NCI-H748 treated with DMSO at 0.1 percent for 48 hours (cell line): ENCODE measurements around the gene COL4A1.

Experiments
- DNase-seq: peaks from one replicate; lab custom pipeline; 2025; lab: John Stamatoyannopoulos, UW

COL4A1 gene

DNA sequence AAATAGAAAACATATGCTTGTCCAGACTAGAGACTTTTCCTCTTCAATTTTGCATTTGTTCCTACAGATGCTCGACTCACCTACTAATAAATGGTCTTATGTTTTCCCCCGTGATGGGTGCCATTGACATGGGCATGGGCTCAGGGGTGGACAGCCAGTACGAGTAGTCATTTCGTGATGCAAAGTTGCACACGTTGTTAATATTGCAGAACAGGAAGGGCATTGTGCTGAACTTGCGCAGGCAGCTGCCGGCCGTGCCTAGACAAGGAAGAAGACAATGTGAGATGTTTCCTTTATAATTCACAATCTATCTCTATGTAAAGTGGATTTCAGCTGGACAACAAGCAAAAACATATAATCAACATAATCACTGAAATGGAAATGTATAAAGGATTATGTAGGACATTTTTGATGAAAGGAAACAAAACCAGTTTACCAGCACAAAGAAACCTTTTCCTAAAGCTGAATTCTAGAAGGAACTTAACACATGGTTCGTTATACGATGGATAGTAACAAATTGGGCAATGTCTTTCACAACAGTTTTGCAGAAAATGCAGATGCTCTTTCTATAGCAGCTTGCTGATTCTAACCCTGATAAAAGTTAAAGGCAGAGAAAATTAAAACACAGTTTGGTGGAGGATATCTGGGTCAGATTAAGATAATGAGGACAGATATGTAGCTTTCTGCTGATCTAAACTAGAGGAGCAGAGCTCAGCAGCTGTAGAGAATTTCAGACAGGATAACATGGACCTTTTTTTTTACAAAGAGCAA is 145.7 kb downstream of the COL4A1 start:
- DNase-seq = no peak

DNA sequence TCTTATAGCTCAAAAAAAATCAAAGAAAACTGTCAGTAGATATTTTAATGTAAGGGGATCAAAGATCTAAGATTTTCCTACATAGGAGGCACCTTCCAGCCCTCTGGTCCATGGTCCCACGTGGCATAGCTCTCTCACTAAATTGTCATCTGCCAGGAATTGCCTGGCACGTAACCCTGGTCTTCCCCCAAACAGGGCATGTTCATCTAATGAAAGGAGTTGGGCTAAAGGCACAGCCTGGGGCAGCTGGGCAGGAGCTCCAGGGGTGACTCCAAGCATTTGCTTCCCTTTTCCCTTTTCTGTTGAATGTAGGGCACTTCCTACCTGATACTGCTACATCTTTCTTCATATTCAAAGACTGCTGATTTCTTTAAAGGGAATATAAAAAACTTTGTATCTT is 148.7 kb downstream of the COL4A1 start:
- DNase-seq = no peak

DNA sequence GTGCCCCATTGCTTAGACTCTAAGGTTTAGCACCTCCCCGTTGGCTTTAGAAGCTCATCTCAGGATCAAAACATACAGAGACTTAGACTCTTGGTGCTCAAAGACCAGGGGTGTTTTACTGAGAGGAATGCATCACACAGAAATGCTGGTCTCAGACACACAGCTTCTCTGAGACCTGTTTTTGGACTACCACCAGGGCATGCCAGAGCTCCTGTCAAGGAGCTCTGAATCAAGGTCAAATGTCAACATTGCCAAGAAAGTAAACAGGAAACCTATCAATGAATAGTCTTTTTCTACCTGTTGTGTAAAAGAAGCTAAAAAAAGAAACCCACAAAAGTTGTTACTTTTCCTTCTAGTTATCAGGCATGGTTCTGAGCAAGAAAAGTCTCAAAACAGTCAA is 149.2 kb downstream of the COL4A1 start:
- DNase-seq = no peak

DNA sequence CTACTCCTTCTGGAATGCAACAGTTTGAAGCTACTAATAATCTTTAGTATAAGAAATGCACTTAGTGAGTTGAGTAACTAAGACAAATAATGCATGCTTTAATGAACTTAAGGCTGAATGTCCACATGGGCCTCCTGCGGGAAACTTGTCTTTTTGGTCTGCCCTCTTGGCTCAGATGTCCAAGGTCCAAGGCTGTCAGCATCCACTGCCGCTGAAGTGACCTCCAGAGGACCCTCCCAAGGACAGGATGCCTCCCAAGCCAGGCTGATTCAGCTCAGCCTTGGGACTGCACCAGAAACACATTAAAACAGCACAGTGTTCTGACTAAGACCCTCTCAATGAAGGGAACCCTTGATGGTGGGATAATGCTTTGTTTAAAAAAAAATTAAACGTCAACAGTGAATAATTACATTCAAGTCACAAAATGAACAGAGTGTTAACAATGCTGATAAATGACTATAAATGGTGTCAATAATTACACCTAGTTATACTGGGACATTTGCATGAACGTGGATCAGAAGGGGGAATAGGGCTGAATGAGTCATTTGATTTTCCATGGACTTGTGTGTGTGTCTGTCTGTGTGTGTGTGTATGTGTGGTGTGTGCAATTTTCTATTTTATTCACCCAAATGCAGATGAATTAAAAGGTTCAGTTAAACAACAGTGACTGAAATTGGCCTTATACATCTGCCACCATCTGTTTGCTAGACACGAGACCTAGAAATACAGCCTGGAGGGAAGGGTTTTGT is 150.5 kb downstream of the COL4A1 start:
- DNase-seq = no peak

DNA sequence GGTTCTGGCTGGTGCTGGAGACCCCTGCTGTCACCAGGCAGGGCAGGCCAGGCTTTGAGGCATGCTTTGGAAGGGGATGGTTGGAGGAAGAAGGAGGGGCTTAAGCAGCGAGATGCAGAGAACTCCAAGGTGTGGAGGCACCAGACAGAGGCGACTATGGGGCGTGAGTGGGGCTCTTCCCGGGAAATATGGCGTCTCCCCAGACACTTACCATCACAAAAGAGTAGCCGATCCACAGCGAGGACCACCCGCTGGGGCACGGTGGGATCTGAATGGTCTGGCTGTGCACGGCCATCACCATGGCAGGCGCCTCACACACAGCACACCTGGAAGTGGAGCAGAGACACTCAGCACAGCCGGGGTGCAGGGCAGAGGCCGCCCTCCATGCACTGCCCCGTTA is 151.9 kb downstream of the COL4A1 start:
- no peak for DNase-seq

DNA sequence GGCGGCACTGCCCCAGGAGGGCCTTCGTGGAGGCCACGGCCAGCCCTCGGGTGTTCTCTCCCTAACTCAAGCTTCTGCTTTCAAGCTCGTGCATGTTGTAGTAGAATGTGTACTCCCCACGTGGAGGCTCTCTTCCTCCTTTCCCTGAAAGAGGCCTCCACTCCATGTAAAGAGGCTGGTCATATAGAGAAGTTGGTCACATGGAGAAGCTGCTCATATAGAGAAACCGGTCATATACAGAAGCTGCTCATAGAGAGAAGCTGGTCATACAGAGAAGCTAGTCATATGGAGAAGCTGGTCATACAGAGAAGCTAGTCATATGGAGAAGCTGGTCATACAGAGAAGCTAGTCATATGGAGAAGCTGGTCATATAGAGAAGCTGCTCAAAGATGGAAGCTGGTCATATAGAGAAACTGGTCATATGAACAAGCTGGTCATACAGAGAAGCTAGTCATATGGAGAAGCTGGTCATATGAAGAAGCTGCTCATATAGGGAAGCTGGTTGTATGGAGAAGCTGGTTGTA is 152.5 kb downstream of the COL4A1 start:
- DNase-seq = no peak

DNA sequence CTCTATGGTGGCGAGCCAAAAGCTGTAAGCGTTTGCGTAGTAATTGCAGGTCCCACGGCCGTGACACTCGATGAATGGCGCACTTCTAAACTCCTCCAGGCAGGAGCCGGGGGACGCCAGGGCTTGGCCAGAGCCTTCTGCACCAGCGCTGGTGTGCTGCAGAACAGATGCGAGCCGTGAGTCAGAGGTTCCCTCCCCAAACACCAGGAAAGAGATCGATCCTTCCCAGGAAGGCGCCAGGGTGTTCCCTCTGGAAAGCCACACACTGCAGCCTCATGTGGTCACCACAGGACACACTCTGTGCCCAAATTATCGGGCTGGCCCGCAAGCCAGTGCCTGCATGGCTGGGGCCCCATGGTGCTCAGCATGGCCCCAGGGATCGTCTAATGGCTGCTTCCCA is 154.6 kb downstream of the COL4A1 start:
- no peak for DNase-seq

DNA sequence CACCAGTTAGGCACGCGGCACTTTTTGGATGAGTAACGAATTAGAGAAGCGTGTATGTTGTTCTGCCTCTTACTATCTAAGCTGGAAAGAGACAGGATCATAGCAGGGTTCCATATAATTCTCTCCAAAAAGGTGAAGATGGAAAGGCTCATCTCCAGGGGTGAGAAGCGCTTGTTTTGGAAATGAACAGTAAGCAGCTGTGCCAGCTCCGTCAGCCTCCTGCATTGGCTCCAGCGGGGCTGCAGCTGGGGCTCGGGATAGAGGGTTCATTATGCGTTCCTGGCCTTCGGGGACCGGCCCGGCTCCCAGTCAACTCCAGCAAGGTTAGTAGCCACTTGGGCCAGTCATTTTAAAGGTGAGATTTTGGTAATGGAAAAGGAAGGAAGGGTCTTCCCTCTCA is 155.5 kb downstream of the COL4A1 start:
- DNase-seq = no peak

DNA sequence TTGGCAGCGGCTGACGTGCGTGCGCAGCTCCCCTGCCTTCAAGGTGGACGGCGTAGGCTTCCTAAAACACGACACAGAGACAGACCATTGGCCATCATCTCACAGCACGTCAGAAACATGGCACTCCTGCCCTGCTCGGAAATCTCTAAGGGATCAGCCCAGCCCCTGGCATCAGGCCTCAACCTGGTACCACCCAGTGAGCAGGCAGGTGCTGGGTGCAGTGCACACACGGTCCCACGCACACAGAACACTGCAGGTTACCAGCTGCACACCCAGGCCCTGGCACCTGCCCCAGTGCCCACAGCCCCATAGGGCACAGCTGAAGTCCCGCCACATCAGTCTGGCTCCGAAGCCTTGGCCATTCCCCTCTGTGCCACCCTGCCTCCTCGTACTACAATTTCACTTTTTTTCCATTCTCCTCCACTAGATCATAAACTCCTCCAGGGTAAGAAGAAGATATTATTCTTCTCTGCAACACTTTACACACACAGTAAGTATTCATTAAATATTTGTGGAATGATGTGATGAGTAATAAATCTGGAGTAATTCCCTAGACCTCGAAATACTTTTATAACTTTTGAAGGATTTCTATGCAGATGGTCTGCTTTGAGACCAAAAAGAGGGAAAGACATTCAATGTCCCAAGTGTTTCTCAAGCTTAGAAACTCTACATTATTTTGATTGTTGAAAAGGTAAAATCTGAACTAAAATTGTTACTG is 156.4 kb downstream of the COL4A1 start:
- no peak for DNase-seq

DNA sequence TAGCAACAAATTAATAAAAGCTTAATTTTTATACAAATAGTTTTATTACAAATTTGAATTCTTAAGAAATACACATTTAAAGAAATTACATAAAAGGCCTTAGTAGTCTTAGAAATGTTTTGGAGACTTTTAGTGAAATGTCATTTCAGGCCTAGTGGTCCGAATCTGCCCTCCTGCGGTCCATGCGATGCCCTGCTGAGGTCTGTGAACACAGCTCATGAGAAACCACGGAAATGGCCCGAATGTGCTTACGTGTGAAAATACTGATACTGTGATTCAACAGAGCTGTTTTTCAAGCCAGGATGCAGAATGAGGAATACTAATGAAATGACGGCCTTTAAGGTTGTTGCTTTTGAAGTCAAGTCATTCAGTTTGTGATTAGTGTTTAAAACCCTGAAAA is 157.9 kb downstream of the COL4A1 start:
- no peak for DNase-seq

DNA sequence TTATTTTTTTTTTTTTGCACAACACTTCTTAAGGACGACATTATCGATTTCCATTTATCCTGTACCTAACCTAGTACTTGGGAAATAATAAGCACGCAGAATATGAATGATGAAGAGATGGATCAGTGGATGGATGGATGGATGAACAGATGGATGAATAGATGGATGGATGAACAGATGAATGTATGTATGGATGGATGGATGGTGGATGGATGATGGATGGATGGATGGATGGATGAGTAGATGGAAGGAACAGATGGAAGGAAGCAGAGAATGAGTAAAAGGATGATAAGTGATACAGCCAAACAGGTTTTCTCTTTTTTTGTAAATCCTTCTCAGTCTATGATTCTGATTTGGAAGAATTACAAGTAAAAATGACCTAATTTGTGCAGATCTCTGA is 166.9 kb downstream of the COL4A1 start:
- DNase-seq = no peak

DNA sequence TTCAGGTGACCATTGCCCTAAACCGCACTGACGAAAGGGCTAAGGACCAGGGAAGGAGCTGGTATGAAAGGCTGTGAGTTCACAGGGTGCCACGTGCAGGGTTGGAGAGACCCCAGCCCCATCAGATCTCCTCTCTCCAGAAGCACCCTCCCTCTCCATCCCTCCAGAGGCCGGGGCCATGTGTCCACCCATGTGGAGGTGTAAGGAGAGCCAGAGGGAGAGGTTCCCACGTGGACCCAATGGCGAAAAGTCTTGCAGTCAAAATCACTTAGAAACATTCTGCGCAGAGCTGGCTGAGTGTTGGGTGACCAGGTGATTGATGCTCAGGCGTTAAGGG is 168.3 kb downstream of the COL4A1 start:
- no peak for DNase-seq

DNA sequence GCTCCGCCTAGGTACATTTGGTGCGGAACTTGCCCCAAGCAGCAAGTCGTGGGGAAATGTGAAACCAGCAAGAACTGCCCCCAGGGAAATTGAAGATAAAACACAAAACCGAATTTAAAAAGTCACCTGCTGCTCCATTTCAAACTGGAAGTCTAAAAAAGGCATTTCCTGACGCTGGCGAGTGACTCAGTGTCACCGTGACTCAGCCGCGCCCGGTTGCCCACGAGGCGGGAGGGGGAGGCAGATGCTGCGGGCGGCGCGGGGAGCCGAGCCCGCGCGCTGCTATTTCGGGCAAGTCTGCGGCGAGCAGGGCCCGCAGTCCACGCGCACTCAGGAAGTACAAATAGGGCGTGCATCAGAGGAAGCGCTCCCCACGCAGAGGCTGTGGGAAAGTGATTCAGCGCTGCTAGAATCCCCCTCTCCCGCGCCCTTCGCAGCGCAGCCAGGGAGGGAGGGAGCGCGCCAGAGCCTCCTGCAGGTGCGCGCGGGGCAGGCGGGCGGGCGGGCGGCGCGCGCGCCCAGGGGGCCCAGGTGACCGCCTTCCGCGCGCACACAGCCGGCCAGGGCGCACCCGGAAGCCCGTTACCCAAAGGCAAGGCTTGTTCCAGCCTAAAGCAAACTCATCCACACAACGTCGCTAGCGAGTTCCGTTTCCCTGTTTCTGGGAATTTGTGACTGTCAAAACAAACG is 168.8 kb downstream of the COL4A1 start:
- DNase-seq = peak; percentile 43

DNA sequence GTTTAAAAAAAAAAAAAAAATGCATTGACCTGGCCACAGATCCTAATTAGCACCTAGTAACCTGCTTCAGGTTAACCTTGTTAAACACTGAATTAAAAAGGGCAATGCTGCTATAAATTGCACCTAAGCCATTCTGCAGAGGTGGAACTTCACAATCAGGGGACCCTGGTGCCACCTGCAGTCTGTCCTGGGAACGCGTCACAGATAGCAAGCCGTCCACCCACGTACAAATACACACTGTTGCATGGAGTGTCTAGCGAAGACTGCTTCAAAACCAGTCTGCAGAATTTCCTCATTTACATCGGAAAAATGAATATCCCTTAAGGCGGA is 169.3 kb downstream of the COL4A1 start:
- peak; percentile 54 for DNase-seq

DNA sequence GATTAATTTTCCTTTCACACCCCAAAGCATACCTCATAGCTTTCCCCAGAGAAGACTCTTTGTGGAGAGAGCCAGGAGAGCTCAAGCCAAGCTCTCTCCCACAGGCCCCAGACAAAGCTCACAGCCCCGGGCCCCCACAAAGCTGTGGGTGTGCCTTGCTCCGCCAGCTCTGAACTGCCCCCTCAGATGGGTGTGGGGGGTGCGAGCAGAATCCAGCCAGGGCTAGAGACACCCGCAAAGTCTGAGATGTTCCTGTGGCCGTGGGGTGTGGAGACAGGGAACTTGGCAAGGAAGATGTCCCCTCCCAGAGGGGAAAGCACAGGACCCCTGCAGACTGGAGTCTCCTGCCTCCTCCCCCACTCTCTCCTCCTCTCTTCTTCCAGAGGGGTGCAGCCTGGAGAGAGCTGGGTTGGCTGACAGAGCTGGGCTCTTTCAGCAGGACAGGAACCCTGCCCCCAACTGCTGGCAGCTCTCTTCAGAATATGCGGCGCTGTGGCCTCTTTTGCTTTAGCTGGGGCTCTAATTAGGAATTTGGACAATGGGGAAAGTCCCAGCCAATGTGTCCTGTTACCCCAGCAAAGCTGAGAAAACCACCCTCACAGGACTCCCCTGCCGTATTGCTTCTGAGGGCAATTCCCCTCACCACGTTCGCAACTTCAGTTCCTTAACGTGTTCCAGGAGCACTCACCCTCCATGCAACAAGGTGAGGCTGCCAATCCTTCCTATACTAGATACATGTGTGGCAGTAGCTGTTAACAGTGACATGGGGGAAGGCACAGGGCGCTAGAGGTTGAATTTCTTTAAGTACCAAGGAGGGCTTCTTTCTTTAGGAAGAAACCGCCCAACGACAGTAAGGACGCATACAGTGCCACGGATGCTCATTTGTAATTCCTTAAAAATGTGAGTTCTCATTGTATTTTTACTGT is 170.0 kb downstream of the COL4A1 start:
- no peak for DNase-seq

DNA sequence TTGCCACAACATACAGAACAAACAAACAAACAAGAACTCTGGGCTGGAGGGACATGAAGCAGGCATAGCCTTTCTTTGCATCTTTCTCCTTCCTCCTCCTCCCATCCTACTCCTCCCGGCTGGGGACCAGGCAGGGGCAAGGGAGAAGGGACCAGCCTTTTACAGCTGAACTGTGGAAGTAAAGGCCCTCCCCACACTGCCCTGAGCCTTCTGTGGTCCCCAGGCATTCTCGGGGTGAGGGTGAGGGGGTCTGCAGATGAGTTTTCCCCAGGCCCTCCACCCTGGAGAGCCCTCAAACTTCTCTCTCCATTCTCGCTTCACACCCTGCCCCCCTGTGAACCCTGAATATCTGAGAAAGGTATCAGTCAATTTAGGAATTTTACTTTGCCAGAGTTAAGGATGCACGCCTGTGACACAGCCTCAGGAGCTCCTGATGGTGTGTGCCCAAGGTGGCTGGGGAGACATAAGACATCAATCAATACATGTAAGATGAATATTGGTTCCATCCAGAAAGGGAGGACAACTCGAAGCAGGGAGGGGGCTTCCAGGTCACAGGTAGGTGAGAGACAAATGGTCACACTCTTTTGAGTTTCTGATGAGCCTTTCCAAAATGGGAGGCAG is 170.9 kb downstream of the COL4A1 start:
- no peak for DNase-seq

DNA sequence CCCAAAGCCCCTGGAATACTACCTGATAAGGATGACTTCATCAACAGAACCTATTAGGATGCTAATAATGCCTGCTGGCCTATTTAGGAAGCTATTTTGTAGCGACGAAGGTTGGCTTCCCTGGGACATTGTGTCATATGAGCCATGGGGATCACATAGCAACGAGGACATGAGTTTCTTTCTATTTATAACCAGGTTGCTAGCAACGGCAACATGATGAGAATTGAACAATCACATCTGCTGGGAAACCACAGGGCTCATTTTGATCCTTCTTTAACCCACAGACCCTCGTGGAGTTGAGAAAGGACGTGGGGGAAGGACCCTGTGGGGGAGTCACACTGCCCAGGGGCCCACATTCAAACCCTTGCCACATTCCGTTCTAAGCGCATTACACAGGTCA is 172.2 kb downstream of the COL4A1 start:
- DNase-seq = peak; percentile 9

DNA sequence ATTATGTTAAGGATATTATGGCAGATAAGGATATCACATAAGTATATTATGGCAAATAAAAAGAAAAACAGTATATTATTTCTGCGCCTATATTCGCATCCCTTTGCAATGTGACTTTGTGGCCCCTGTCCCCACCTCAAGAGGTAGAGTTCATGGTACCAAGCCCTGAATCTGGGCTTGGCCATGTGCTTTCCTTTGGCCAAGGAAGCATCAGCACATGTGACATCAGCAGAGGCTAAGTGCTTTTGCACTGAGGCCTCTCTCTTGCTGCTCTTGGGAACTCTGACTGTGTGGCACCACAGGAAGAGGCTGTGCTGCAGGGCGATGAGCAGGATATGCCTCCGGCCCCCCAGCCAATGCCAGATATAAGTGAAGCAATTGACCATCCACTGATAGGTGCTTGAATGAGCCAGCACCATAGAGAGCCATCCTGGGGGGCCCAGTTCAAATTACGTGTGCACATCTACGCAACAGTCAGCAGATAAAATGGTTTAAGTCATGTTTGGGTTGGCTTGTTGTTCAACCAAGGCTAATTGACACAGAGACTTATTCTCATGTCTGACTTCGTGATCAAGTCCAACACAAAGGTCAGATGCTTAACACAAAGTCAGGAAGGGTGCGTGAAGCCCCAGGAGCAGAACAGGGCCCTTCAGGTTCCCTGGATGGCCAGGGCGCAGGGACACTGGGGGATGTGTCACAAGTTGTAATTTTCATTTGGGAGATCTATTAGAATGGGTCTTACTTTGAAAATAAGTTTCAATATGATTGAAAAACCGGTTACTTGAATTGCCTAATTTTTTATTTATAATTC is 173.3 kb downstream of the COL4A1 start:
- DNase-seq = no peak

DNA sequence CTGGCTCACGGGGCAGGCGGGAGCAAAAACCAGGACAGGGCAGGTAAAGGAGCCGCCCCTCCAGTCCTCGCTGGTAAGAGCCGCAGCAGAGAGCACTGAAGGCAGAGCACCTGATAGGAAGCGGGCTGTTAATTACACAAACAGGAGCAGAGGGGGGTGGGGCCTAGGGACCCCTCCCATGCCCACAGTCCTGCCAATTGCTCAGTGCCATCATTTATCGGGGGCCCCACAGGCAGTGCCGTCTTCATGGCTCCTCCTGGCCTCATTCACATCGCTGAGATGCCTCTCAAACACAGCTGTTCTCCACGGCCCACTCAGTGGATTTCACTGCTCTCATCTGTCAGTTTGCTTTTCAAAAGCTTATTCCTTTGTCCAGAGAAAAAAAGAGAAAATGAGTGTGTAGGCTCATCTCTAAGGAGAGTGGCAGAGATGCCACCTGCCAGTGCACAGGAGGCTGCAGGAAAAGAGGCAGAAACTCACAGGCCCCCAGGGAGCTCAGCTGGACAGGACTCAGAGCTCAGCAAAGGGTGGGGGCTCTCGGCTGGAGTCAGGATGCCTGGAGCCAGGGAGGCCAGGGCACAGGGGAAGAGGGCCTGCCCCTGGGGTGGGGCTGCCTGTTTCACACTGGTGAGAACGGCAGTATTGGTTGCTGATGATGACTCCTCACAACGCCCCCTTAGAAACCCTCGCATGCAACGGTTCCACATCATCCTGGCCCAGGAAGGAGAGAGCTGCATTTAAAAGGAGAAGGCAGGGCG is 174.6 kb downstream of the COL4A1 start:
- peak; percentile 27 for DNase-seq
